K562 (cell line): ENCODE data around the gene SYT3.
"Not testable (repeated sequence)": the region's sequence is repeated elsewhere in the genome, so short reads cannot be mapped to it uniquely, and the experiment has no call there.

ENCODE experiments used
- EZH2 ChIP-seq: IDR thresholded peaks from 2 replicates; pipeline ENCODE4 v1.6.1; 2012; ENCODE audit warnings: low read depth, mild to moderate bottlenecking, inconsistent platforms, low read length, borderline replicate concordance
- FOXA1 ChIP-seq: fragments of 450-650 bp; IDR thresholded peaks from 2 replicates; pipeline ENCODE4 v1.6.1; 2016; ENCODE audit warnings: mild to moderate bottlenecking, borderline replicate concordance
- HDAC2 ChIP-seq: fragments of 450-650 bp; IDR thresholded peaks from 2 replicates; pipeline ENCODE4 v1.6.1; 2016; ENCODE audit warnings: mild to moderate bottlenecking
- KDM4B ChIP-seq, 2 experiments: fragments of 450-650 bp in 1 of 2; sonication (generic) in 1 of 2; IDR thresholded peaks; 2 replicates each; pipeline ENCODE4 v1.6.1; 2016 to 2017; ENCODE audit warnings: borderline replicate concordance in 2 of 2, antibody characterized with exemption in 1 of 2, low read depth in 1 of 2, mild to moderate bottlenecking in 1 of 2
- POU5F1 ChIP-seq: fragments of 150-350 bp; IDR thresholded peaks from 2 replicates; pipeline ENCODE4 v1.6.1; 2014; ENCODE audit warnings: borderline replicate concordance, low read length, low read depth, mild to moderate bottlenecking; ENCODE audit not compliant: partially characterized antibody
- PTBP1 ChIP-seq: fragments of 200-400 bp; formaldehyde crosslinking; IDR thresholded peaks from 2 replicates; pipeline ENCODE4 v1.6.1; 2017; ENCODE audit warnings: low read depth, low read length
- SREBF1 ChIP-seq: fragments of 150-350 bp; IDR thresholded peaks from 2 replicates; pipeline ENCODE4 v1.6.1; 2014; ENCODE audit warnings: antibody characterized with exemption, low read depth, low read length, borderline replicate concordance
- ZNF785 ChIP-seq: fragments of 250-450 bp; sonication (Bioruptor Pico); IDR thresholded peaks from 2 replicates; pipeline ENCODE4 v1.4.0; 2020; ENCODE audit warnings: mild to moderate bottlenecking
- TF ChIP-seq, protein P1 (sequence below), 3 experiments: IDR thresholded peaks in 2 of 3; conservative IDR thresholded peaks in 1 of 3; 2 replicates each; pipeline ENCODE4 v1.5.1; 2011 to 2012; ENCODE audit warnings: low read length in 3 of 3, mild to moderate bottlenecking in 3 of 3, control low read depth in 2 of 3, improper control_type of control experiment in 1 of 3, inconsistent platforms in 1 of 3, low read depth in 1 of 3, mixed read lengths in 1 of 3, moderate library complexity in 1 of 3; ENCODE audit not compliant: insufficient read depth in 2 of 3
- TF ChIP-seq, protein P2 (sequence below): fragments of 250-450 bp; sonication (Bioruptor Pico); IDR thresholded peaks from 2 replicates; pipeline ENCODE4 v1.5.1; 2021; ENCODE audit warnings: mild to moderate bottlenecking
- TF ChIP-seq, protein P3 (sequence below): fragments of 250-450 bp; sonication (Bioruptor Pico); IDR thresholded peaks from 2 replicates; pipeline ENCODE4 v1.5.0; 2021

DNA sequence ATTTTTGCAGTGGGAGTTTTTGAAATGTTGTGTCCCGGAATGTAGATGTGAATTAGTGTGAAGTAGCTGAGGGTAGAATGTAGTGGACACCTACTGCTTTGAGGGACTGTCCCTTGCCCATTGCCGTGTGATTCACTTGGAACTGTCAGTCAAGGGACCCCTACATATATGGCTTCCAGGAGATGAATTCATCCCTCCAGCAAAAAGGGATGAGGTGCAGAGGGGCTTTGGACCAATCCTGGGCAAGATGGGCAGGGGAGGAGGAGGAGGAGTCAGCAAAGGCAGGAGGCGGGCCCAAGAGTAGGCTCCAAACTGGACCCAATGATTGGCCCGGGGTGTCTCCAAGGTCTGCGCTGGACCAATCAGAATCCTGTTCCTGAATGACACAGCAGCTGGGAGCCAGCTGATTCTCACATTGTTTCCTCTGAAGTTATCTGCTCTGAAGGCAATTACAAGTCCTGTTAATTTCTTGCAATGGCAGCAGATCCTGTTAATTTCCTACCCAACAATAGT, 19.2 kb downstream of the SYT3 start:
- TF ChIP-seq EZH2; HDAC2; FOXA1; KDM4B (IDR thresholded peaks at IDR 0.05; ENCODE audit: borderline replicate concordance in 2 of 2, low read depth in 1 of 2); ZNF785 (CRISPR knock-in tag); POU5F1; PTBP1; SREBF1: not testable (repeated sequence)
- TF ChIP-seq, protein P1, sequence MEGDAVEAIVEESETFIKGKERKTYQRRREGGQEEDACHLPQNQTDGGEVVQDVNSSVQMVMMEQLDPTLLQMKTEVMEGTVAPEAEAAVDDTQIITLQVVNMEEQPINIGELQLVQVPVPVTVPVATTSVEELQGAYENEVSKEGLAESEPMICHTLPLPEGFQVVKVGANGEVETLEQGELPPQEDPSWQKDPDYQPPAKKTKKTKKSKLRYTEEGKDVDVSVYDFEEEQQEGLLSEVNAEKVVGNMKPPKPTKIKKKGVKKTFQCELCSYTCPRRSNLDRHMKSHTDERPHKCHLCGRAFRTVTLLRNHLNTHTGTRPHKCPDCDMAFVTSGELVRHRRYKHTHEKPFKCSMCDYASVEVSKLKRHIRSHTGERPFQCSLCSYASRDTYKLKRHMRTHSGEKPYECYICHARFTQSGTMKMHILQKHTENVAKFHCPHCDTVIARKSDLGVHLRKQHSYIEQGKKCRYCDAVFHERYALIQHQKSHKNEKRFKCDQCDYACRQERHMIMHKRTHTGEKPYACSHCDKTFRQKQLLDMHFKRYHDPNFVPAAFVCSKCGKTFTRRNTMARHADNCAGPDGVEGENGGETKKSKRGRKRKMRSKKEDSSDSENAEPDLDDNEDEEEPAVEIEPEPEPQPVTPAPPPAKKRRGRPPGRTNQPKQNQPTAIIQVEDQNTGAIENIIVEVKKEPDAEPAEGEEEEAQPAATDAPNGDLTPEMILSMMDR (IDR thresholded peaks at IDR 0.05 in 2 of 3, conservative IDR thresholded peaks at IDR 0.05 in 1 of 3; ENCODE audit: insufficient read depth in 2 of 3, low read depth in 1 of 3, low read length in 3 of 3) = not testable (repeated sequence)
- TF ChIP-seq, protein P2, sequence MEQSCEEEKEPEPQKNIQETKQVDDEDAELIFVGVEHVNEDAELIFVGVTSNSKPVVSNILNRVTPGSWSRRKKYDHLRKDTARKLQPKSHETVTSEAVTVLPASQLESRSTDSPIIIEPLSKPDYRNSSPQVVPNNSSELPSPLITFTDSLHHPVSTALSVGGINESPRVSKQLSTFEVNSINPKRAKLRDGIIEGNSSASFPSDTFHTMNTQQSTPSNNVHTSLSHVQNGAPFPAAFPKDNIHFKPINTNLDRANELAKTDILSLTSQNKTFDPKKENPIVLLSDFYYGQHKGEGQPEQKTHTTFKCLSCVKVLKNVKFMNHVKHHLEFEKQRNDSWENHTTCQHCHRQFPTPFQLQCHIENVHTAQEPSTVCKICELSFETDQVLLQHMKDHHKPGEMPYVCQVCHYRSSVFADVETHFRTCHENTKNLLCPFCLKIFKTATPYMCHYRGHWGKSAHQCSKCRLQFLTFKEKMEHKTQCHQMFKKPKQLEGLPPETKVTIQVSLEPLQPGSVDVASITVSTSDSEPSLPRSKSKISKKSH (CRISPR knock-in tag) = not testable (repeated sequence)
- TF ChIP-seq, protein P3, sequence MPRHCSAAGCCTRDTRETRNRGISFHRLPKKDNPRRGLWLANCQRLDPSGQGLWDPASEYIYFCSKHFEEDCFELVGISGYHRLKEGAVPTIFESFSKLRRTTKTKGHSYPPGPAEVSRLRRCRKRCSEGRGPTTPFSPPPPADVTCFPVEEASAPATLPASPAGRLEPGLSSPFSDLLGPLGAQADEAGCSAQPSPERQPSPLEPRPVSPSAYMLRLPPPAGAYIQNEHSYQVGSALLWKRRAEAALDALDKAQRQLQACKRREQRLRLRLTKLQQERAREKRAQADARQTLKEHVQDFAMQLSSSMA = not testable (repeated sequence)
